Measurements from ENCODE around the gene TRIM73. TPM values are rescaled to one million over a fixed set of nuclear protein-coding genes. Genes with fewer than 3 reads are reported as not detected.
"Not testable (repeated sequence)": the region's sequence is repeated elsewhere in the genome, so short reads cannot be mapped to it uniquely, and the experiment has no call there.

Gene TRIM73
- total RNA-seq = 1.4 TPM
- long read RNA-seq, partial matches to known transcripts = 0 of 1 reads
- long read RNA-seq, other reads (novel, unspliced or antisense) = 1 of 1 reads

DNA sequence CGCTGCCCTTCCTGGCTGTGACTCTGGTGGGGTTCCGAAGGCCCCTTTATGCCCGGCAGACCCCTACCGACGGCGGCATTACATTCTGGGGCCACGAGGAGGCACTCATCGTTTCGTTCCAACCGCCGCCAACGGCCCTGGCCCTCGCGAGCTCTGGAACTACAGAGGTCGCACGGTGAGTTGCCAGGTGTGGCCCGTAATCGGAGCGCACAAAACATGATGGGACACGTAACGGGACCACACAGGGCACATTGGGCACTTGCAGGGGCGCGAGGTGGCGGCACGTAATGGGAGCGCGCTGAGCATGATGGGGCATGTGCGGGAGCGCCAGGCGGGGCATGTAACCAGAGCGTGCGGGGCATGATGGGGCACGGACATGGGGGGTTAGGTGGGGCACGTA is at the start of gene TRIM73:
TSS of gene TRIM73 (plus strand) at position 301 of the 400 bp plus-strand sequence. CDS start 3,305 bp downstream, outside the sequence.
- intact Hi-C loops (cut with DNase I); DNase-seq (ENCODE audit: low spot score): not testable (repeated sequence)

DNA sequence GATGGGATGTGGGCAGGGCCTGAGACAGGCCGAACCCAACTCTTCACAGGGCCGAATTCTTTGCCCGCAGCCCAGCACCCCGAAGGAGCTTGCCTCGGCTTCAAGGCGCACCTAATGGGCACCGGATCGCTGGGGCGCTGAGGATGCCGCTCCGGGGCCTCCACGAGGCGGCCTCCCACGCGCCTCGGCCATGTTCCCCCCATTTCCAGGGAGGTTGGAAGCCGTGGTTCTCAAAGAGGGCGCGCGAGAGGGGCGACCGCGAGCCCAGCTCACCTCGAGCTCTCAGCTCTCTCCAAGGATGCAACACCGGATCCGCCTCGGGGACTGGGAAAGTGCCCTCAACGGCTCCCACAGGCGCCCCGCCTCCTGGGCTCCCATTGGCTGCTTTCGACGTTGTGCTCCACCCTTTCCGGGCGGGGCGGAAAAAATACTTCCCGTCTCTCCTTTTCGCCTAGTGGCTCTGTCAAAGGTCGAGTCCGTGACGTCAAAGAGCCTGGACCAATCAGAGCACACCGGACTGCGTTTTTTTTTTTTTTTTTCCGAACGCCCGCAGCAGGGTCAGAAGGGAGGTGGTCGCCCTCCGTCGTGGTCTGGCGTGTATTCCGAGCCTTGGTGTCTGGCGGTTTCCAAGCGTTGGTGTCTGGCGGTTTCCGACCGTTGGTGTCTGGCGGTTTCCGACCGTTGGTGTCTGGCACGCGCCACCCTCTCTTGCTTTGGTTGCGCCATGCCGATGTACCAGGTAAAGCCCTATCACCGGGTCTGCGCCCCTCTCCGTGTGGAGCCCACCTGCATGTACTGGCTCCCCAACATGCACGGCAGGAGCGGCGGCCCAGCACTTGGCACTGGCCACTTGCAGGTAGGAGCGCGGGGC is 36.5 kb upstream of the TRIM73 start:
- DNase-seq (ENCODE audit: low spot score); intact Hi-C loops (cut with DNase I): not testable (repeated sequence)

DNA sequence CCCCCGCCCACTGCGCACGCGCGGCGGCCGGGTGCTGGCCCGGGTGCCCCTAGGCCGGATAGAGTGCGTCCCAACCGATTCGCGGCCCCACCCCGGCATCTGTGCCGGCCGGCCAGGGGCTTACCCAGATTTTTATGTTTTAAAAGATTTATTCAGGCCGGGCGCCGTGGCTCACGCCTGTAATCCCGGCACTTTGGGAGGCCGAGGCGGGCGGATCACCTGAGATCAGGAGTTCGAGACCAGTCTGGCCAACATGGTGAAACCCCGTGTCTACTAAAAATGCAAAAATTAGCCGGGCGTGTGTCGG is 35.9 kb upstream of the TRIM73 start:
- DNase-seq (ENCODE audit: low spot score); intact Hi-C loops (cut with DNase I): not testable (repeated sequence)

DNA sequence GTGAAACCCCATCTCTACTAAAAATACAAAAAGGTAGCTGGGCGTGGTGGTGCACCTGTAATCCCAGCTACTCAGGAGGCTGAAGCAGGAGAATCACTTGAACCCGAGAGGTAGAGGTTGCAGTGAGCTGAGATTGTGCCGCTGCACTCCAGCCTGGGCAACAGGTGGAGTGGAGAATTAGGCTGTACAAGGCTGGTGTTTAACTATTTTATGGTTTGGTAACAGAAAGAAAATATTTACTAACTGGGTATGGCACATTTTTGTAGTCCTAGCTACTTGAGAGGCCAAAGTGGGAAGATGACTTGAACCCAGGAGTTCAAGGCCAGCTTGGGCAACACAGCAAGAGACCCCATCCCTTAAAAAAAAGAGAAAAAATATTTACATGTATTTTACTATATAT is 31.4 kb upstream of the TRIM73 start:
- DNase-seq (ENCODE audit: low spot score); intact Hi-C loops (cut with DNase I): not testable (repeated sequence)

DNA sequence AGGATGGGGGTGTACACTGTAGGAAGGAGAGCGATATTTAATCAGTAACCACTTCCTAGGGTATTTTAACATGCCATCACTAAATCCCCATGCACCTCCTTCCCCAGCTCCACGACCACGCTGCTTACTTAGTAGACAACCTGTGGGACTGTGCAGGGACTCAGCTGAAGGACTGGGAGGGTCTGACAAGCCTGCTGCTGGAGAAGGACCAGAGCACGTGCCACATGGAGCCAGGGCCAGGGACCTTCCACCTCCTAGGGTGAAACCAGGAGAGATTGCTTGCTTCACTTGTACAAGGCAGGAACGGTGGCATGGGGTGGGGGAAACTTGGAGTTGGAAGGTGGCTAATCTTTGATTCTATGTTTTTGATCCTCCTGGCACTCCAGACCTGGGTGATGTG is 28.8 kb upstream of the TRIM73 start:
- DNase-seq (ENCODE audit: low spot score); intact Hi-C loops (cut with DNase I): not testable (repeated sequence)

DNA sequence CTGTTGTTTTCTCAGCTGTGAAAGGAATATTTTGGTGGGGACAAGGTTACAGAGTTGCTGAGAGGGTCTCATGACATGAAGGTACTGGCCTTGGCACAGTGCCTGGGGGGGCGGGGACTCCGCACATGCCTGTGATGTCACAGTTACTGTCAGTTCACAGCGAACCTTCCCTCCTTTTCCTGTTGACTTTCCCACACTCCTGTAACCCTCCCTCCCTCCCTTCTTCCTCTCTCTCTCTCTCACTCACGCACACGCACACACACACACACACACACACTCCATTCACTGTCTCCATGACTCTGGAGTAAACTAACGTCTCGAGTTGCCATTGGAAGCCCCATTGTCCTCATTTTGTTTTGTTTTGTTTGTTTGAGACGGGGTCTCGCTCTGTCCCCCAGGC is 28.1 kb upstream of the TRIM73 start:
- intact Hi-C loops (cut with DNase I); DNase-seq (ENCODE audit: low spot score): not testable (repeated sequence)

DNA sequence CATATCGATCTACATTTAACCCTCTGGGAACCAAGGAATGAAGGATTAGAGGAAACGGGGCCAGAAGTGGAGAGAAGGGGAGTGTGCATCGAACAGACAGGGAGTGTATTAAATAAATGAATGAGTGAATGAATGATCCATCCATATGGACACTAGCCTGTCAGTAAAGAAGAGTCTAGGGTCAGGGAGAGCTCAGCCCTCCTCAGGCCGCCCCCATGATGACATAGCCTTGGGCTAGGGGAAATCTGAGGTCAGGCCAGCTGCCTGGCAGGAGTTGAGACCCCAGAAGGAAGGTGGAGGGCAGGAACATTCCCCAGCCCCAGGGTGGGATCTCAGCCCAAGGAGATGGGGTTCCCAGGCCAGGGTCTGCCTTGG is 21.3 kb upstream of the TRIM73 start:
- DNase-seq (ENCODE audit: low spot score); intact Hi-C loops (cut with DNase I): not testable (repeated sequence)

DNA sequence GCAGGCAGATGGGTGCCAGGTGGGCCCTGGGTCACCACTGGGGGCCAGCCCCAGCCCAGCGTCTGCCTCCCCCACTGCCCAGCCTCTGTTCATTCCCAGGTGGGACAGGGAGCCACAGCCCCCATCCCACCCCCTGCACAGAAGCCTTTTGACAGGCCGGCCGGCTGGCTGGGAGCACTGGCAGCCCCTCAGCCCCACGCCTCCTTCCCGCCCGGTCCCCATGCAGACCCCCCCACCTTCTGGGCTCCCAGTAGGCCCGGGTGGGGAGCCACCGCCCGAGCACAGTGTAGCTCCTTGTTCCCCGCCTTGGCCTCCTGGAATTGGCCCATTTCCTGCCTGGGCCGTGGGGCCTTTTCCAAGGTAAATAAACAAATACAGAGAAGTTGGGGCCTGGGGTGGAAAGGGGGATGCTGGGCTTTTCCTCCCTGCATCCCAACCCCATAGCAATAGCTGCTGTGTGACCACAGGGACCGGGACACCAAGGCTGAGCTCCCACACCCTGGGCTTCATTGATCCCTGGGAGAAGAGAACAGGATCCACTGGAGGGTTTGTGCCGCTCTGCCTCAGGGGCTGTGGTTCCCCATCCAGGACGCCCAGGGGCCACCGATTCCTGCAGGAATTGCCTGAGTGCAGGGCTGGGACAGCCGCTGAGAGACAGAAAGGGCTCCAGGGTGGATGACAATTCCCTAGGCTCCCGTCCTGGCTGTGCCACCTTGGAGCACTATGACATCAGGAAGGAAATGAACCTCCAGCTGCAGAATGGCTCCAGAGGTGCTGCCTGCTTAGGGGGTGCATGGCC is 20.7 kb upstream of the TRIM73 start:
- DNase-seq (ENCODE audit: low spot score); intact Hi-C loops (cut with DNase I): not testable (repeated sequence)

DNA sequence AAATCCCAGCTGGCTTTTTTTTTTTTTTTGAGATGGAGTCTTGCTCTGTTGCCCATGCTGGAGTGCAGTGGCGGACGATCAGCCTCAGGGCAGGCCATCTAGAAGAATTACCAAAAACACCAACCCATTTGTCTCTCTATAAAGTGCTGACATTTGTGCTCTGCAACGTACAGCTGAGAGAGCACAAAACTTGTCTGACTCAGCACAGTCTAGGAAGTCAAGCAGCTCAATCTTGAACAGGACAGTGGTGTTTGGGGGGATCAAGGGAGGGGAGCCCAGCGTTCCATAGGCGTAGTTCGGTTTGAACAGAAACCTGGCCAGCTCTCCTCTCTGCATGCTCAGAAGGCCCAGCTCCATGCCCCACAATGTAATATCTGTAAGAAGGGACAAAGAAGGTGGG is 2.2 kb upstream of the TRIM73 start:
- intact Hi-C loops (cut with DNase I); DNase-seq (ENCODE audit: low spot score): not testable (repeated sequence)

DNA sequence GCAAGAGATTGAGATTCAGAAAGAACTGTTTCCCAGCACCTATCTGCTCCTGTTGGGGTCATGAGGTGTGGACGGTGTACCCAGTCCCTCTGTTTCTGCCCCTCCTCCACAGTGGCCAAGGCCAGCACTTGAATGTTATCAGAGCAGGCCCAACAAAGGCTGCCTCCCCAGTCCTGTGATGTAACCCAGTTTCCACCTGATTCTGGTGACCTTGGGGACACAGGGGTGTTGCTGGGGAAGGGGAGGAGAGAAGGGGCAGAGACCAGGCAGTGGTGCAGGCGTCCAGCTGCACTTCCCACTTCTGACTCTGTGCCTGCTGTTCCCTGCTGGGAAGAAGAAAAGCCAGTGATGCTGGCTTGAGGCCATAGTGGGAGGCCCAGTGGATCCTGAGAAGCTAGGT is 2.4 kb downstream of the TRIM73 start:
- DNase-seq (ENCODE audit: low spot score); intact Hi-C loops (cut with DNase I): not testable (repeated sequence)

DNA sequence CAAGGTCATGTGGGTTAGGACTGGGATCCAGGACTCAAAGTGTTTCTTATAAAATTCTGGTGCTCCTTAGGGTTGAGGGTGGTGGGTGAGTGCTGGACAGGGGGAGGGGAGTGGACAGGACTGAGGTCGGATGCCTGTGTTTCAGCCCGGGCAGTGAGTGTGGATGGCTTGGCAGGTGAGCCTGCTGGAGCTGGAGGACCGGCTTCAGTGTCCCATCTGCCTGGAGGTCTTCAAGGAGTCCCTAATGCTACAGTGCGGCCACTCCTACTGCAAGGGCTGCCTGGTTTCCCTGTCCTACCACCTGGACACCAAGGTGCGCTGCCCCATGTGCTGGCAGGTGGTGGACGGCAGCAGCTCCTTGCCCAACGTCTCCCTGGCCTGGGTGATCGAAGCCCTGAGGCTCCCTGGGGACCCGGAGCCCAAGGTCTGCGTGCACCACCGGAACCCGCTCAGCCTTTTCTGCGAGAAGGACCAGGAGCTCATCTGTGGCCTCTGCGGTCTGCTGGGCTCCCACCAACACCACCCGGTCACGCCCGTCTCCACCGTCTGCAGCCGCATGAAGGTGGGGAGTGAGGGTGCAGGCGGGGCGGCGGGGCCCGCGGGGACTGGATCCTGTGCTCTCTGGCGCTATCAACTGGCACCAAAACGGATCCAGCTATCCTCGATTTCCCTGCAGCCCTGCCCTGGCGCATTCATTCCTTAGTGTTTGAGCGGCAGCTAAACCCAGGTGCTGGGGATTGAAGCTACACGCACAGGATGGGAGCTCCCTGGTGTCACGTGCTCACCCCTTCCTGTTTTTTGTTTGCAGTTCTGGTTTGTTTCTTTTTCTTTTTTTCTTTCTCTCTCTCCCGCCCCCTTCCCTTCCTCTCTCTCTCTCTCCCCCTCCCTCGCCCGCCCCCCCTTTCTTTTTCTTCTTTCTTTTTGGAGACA is 3.6 kb downstream of the TRIM73 start:
- DNase-seq (ENCODE audit: low spot score); intact Hi-C loops (cut with DNase I): not testable (repeated sequence)

DNA sequence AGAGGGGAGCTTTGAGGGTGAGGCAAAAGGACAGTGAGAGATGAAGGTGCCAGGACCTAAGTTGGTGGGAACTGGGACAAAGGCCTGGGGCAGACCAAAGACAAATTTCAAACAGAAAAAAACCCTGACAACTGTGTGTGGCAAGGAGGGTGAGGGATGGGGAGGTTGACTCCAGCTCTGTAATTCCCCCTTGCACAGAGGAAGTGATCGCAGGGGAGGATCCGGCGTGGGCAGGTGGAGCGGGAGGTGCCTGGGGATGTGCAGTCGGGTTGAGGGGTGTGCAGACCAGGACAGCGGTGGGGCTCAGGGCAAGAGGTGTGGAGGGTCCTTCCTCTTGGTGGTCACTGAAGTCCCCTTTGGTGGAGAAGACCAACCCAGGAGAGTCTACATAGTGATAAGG is 5.1 kb downstream of the TRIM73 start:
- intact Hi-C loops (cut with DNase I); DNase-seq (ENCODE audit: low spot score): not testable (repeated sequence)

DNA sequence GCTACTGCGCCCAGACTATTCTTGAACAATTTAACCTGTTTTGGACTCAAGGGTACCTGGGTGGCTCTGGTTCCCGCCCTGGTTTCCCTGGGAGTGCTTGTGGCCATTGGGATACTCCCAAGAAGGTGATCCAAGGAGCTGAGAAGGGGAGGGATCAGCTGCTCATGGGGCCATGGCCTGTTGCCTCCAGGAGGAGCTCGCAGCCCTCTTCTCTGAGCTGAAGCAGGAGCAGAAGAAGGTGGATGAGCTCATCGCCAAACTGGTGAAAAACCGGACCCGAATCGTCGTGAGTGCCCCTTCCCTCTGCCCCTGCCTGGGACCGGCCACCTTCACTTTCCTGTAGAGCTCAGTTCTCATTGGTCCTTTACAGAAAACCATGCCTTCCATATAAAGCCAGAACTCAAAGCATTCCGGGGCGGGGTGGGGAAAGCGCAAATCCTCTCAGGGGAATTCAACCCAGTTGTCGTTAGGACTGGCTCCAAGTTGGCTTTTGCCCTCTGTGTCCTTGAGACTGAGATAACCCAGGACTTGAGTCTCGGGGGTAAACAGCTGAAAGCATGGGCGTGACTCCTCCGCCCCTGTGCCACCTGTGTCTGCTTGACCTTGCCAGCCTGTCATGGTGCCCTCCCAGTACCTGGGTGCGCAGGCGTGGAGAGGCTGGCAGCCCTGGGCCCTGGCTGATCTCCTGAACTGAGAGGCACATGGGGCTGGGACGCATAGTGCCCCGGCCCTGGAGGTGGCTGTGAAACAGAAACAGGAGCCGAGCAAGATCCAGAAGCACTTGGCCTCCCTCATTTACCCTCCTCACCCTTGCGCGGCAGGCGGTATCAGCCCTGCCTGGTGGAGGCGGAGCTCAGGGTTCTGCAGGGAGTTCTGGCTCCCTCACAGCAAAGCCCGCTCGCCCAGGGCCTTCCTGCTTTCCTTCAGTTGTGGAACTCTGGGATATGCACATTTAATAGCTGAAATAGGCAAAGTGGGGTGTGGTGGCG is 8.3 kb downstream of the TRIM73 start:
- DNase-seq (ENCODE audit: low spot score); intact Hi-C loops (cut with DNase I): not testable (repeated sequence)

DNA sequence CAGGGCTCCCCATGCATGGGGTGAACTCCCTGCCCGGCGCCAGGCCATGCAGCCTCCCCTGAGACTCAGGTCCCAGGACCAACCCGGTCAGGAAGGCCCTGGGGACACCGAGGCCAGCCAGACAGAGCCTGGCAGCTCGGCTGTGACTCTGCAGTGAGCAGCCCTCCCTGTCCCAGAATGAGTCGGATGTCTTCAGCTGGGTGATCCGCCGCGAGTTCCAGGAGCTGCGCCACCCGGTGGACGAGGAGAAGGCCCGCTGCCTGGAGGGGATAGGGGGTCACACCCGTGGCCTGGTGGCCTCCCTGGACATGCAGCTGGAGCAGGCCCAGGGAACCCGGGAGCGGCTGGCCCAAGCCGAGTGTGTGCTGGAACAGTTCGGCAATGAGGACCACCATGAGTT is 9.2 kb downstream of the TRIM73 start:
- intact Hi-C loops (cut with DNase I); DNase-seq (ENCODE audit: low spot score): not testable (repeated sequence)

DNA sequence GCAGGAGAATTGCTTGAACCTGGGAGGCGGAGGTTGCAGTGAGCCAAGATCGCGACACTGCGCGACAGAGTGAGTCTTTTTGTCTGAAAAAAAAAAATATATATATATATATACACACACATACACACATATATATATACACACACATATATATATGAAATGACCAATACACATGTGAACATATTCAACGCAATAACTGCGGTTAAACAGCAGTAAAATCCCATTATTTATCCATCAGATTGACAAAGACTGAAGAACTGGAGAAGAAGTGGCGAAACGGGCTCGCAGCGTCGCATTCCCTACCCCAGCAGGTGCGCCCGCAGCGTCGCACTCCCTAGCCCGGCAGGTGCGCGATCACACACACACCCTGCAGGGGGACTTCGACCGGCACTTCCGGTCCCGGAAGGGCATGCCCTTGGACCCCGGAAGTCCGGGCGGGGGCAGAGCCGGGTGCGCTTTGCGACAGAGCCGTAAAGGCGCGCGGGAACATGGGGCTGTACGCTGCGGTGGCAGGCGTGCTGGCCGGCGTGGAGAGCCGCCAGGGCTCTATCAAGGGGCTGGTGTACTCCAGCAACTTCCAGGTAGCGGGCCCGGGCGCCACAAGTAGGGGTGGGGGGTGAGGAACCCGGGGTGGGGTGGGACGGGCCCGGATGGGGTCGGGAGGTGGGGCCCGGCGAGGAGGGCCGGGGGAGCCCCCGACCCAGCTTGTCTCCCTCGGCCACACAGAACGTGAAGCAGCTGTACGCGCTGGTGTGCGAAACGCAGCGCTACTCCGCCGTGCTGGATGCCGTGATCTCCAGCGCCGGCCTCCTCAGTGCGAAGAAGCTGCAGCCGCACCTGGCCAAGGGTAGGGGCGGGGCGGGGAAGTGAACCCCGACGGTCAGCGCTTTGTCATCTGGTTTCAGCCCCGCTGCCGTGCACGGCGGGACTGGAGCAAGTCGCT is 14.7 kb downstream of the TRIM73 start:
- intact Hi-C loops (cut with DNase I) = not testable (repeated sequence)
- DNase-seq (ENCODE audit: low spot score) = peak; percentile 73

DNA sequence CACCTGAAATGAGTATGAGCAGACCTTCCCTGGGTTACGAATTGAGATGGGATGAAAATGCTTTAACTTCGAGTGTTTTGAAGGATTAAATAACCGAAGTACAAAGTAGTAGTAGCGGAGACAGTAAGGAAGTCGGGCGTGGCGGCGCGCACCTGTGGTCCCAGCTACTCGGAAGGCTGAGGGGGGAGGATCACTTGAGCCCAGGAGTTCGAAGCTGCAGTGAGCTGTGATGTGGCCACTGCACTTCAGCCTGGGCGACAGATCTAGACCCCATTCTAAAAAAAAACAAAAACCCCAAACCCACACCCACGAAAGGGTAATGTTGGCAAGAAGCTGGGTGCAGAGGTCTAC is 15.4 kb downstream of the TRIM73 start:
- DNase-seq (ENCODE audit: low spot score); intact Hi-C loops (cut with DNase I): not testable (repeated sequence)

DNA sequence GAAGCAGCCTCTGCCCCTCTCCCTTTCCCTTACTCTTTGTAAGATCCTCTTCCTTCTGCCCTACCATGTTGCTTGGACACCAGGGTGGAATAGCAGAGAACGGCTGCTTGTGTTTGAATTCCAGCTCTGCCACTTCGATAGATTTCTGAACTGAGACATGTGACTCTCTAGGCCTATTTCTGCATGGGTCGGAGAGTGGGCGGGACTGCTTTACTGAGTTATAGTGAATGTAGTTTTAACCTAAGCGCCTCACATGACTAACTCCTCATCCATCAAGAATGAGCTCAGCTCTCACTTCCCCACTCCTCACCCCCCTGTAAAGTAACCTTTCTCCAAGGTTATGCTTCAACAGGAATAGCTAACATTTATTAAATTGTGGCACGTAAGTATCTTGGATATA is 18.8 kb downstream of the TRIM73 start:
- DNase-seq (ENCODE audit: low spot score); intact Hi-C loops (cut with DNase I): not testable (repeated sequence)
